SK-N-SH (cell line): ENCODE data around the gene AKR1C2.

Source experiments
- CTCF ChIP-seq: fragments of 200-600 bp; sonication (generic); IDR thresholded peaks from 2 replicates; pipeline ENCODE4 v1.6.1; 2017; ENCODE audit warnings: antibody characterized with exemption, mild to moderate bottlenecking, moderate library complexity
- SMC3 ChIP-seq: IDR thresholded peaks from 2 replicates; pipeline ENCODE4 v1.6.1; 2012; ENCODE audit warnings: low read depth, low read length, improper control_type of control experiment

GRCh38 chr10:4982764-4983226 lies 20.9 kb downstream of the AKR1C2 start:
- TF ChIP-seq CTCF (no peak), SMC3 (no peak)
